ENCODE measurements around the gene GPN1. TPM values are rescaled to one million over a fixed set of nuclear protein-coding genes. Genes with fewer than 3 reads are reported as not detected.
A peak's percentile ranks its signal among the peaks of the same experiment; 100 is the strongest.

The GPN1 gene
- total and polyA plus RNA-seq, 2 experiments from 2014 or later: 23.7 to 40.3 TPM

- no peaks in the 10 kb centered on the region; the same call in 2 of the 3 replicates for H3K9me3 Mint-ChIP-seq
- H3K4me3 Mint-ChIP-seq: no peak overlapping the region
- Histone ChIP-seq H3K4me1 (ENCODE audit: insufficient read depth) (peaks cover 8% of the 10 kb centered on the region), H3K36me3 (ENCODE audit: insufficient read depth) (peaks cover 8% of the 10 kb centered on the region; the same call in 1 of the 2 replicates), H3F3A (replicated peaks; ENCODE audit: low read depth) (no peaks in the 10 kb centered on the region; the same call in 1 of the 2 replicates), H3K27me3 (ENCODE audit: insufficient read depth) (no peaks in the 10 kb centered on the region), H3K4me2 (no peak overlapping the region), H3K27ac (ENCODE audit: low read depth) (no peak overlapping the region), H3K79me2 (replicated peaks; ENCODE audit: insufficient read depth) (no peaks in the 10 kb centered on the region), H3K4me3 (no peak overlapping the region), H3K9me2 (ENCODE audit: insufficient read depth) (no peaks in the 10 kb centered on the region), H2AFZ (no peak overlapping the region), H4K20me1 (replicated peaks; ENCODE audit: insufficient read depth) (0 out of 2 replicates have a peak, but pooled peaks cover 5% of the 10 kb centered on the region)
- peak; percentile 42; the same call in 1 of the 3 replicates for ATAC-seq
- peaks cover 10% of the 10 kb centered on the region; the same call in 2 of the 3 replicates for H3K4me1 Mint-ChIP-seq
- H3K36me3 Mint-ChIP-seq (ENCODE audit: low read depth): peaks cover 31% of the 10 kb centered on the region
- peak overlapping the region; percentile 13 for H3K27ac Mint-ChIP-seq
- DNase-seq (ENCODE audit: low spot score): peak; percentile 51
- H3K27me3 Mint-ChIP-seq (ENCODE audit: insufficient read depth, low read depth, poor library complexity): peaks cover 1% of the 10 kb centered on the region
- TF ChIP-seq NANOG (IDR thresholded peaks at IDR 0.05; ENCODE audit: borderline replicate concordance): no peak
- no peak for TF ChIP-seq ZNF331 (CRISPR knock-in tag; IDR thresholded peaks at IDR 0.05; ENCODE audit: low read depth)
- TF ChIP-seq POLR2AphosphoS5 (IDR thresholded peaks at IDR 0.05; ENCODE audit: low read depth): no peak
- TF ChIP-seq CTCF (conservative IDR thresholded peaks at IDR 0.05; ENCODE audit: low read depth in 2 of 2): no peak
- TF ChIP-seq REST (IDR thresholded peaks at IDR 0.05; ENCODE audit: unreplicated experiment): no peak
- no peak for TF ChIP-seq EZH2phosphoT487 (IDR thresholded peaks at IDR 0.05; ENCODE audit: unreplicated experiment)
- no peak for TF ChIP-seq ZNF114 (CRISPR knock-in tag; IDR thresholded peaks at IDR 0.05)
- TF ChIP-seq CREB1 (CRISPR knock-in tag; IDR thresholded peaks at IDR 0.05; ENCODE audit: low read depth): no peak
- no peak for TF ChIP-seq STAT1 (IDR thresholded peaks at IDR 0.05; ENCODE audit: unreplicated experiment)
- no peak for TF ChIP-seq JUNB (IDR thresholded peaks at IDR 0.05; ENCODE audit: unreplicated experiment)
- TF ChIP-seq ETS1 (IDR thresholded peaks at IDR 0.05): no peak
- TF ChIP-seq ZNF462 (CRISPR knock-in tag; IDR thresholded peaks at IDR 0.05): no peak
- no peak for TF ChIP-seq EZH2 (IDR thresholded peaks at IDR 0.05; ENCODE audit: low read depth, unreplicated experiment)
These were observed 5.9 kb upstream of the GPN1 start for GRCh38 chr2:27622921-27623384.

All from GM23338 (cell line).